ENCODE measurements around the gene EFCAB14. TPM values are rescaled to one million over a fixed set of nuclear protein-coding genes. Genes with fewer than 3 reads are reported as not detected.

EFCAB14 gene
- polyA plus RNA-seq, 1 donor (not counting 4 experiments of a cell fraction or from before 2014, with no cell fraction given) = 61.8 TPM

DNA sequence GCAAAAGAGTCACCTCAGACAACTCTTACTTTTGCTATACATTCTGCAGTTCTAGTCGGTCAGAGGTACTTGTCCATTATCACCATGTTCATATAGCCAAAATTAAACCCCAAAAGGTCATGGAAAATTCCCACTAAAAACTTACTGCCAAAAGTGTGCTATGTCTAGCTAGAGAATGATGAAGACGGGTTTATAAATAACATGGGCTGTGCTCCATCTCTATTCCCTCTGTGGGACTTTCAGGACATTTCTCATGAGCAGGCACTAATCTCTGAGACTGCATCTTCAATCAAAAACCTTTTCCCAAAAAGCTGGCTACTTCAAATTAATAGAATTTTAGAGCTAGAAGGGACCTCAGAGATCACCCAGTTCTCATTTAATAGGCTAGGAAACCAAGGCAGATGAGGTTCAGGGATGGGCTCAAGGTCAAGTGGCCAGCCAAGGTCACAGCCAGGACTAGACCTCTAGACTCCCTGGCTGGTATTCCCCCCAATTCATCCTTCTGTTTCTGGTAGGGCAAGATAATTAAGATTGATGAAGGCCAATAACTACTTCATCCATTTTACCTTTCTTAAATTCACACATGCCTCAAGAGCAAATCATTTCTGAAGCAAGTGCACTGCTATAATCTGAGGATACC, 81.3 kb downstream of the EFCAB14 start:
- FAIRE-seq (no peak), DNase-seq (ENCODE audit: low read depth, low spot score) (no peak)
- no peaks in the 10 kb centered on the region for H4K20me1 ChIP-seq (ENCODE audit: control insufficient read depth, extremely low read depth, insufficient read depth, low read length)
- H3K4me1 ChIP-seq (ENCODE audit: control insufficient read depth, extremely low read depth, insufficient read depth, low read length) = peaks cover 9% of the 10 kb centered on the region
- H3K9ac ChIP-seq (ENCODE audit: control insufficient read depth, extremely low read depth, insufficient read depth, low read length) = no peak overlapping the region
- TF ChIP-seq, protein P1, sequence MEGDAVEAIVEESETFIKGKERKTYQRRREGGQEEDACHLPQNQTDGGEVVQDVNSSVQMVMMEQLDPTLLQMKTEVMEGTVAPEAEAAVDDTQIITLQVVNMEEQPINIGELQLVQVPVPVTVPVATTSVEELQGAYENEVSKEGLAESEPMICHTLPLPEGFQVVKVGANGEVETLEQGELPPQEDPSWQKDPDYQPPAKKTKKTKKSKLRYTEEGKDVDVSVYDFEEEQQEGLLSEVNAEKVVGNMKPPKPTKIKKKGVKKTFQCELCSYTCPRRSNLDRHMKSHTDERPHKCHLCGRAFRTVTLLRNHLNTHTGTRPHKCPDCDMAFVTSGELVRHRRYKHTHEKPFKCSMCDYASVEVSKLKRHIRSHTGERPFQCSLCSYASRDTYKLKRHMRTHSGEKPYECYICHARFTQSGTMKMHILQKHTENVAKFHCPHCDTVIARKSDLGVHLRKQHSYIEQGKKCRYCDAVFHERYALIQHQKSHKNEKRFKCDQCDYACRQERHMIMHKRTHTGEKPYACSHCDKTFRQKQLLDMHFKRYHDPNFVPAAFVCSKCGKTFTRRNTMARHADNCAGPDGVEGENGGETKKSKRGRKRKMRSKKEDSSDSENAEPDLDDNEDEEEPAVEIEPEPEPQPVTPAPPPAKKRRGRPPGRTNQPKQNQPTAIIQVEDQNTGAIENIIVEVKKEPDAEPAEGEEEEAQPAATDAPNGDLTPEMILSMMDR (optimal IDR thresholded peaks at IDR 0.05 in 1 of 3, IDR thresholded peaks at IDR 0.05 in 1 of 3, conservative IDR thresholded peaks at IDR 0.05 in 1 of 3; ENCODE audit: extremely low read depth in 1 of 3, insufficient read depth in 2 of 3, low read length in 3 of 3) = no peak
- no peak for TF ChIP-seq EZH2 (IDR thresholded peaks at IDR 0.05; ENCODE audit: low read length)
- H3K27me3 ChIP-seq (ENCODE audit: control insufficient read depth, extremely low read depth, insufficient read depth, low read length) = no peaks in the 10 kb centered on the region
- no peak overlapping the region for H2AFZ ChIP-seq (ENCODE audit: control insufficient read depth, low read length)
- dilution Hi-C loops (cut with MboI; ENCODE audit: extremely low pct_ligation_motif_present, low sequenced_read_pairs) = no loop called here
- H3K9me3 ChIP-seq (ENCODE audit: control insufficient read depth, low read depth, low read length) = no peaks in the 10 kb centered on the region
- peaks cover 0 to 14% of the 10 kb centered on the region in 2 experiments for H3K36me3 ChIP-seq (ENCODE audit: control insufficient read depth in 2 of 2, extremely low read depth in 1 of 2, insufficient read depth in 2 of 2, low read length in 2 of 2)
- H3K27ac ChIP-seq (ENCODE audit: control insufficient read depth, insufficient read depth, low read length) = no peak overlapping the region
- H3K4me3 ChIP-seq (ENCODE audit: control insufficient read depth in 2 of 3, extremely low read depth in 1 of 3, insufficient read depth in 2 of 3, low read depth in 1 of 3, low read length in 3 of 3) = no peak overlapping the region
- no peak overlapping the region for H3K4me2 ChIP-seq (ENCODE audit: control insufficient read depth, extremely low read depth, insufficient read depth, low read depth, low read length)
- H3K9me1 ChIP-seq (ENCODE audit: control insufficient read depth, extremely low read depth, insufficient read depth, low read length) = no peaks in the 10 kb centered on the region
- H3K79me2 ChIP-seq (ENCODE audit: control insufficient read depth, insufficient read depth, low read length) = no peaks in the 10 kb centered on the region

DNA sequence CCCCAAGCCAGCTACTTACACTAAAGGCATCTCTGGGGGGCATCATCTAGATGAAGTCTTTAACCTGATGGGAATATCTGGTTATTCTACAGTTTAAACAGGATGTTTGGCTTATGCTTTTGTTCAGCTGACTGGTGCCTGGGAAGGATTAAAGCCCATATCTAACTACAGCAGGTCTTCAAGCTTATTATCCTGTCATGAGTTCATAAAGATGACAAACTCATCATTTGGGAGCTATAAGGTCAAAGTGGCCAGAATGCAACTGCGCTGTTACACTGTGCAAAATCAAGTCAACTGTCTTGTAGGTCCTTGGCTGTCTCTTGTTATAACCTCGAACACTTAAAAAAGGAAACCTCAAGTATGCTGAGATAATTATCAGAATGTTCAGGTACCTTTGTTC, 83.7 kb downstream of the EFCAB14 start:
- dilution Hi-C loops (cut with MboI; ENCODE audit: extremely low pct_ligation_motif_present, low sequenced_read_pairs) = no loop called here
- no peak for FAIRE-seq
- no peak overlapping the region for H3K27ac ChIP-seq (ENCODE audit: control insufficient read depth, insufficient read depth, low read length)
- TF ChIP-seq EZH2 (IDR thresholded peaks at IDR 0.05; ENCODE audit: low read length) = no peak
- TF ChIP-seq, protein P1 (optimal IDR thresholded peaks at IDR 0.05 in 1 of 3, IDR thresholded peaks at IDR 0.05 in 1 of 3, conservative IDR thresholded peaks at IDR 0.05 in 1 of 3; ENCODE audit: extremely low read depth in 1 of 3, insufficient read depth in 2 of 3, low read length in 3 of 3) = no peak
- H3K9ac ChIP-seq (ENCODE audit: control insufficient read depth, extremely low read depth, insufficient read depth, low read length) = no peak overlapping the region
- H3K9me1 ChIP-seq (ENCODE audit: control insufficient read depth, extremely low read depth, insufficient read depth, low read length) = no peaks in the 10 kb centered on the region
- H3K27me3 ChIP-seq (ENCODE audit: control insufficient read depth, extremely low read depth, insufficient read depth, low read length) = no peaks in the 10 kb centered on the region
- H3K4me2 ChIP-seq (ENCODE audit: control insufficient read depth, extremely low read depth, insufficient read depth, low read depth, low read length) = no peak overlapping the region
- H3K4me3 ChIP-seq (ENCODE audit: control insufficient read depth in 2 of 3, extremely low read depth in 1 of 3, insufficient read depth in 2 of 3, low read depth in 1 of 3, low read length in 3 of 3) = no peak overlapping the region
- H3K36me3 ChIP-seq (ENCODE audit: control insufficient read depth in 2 of 2, extremely low read depth in 1 of 2, insufficient read depth in 2 of 2, low read length in 2 of 2) = peaks cover 0 to 17% of the 10 kb centered on the region in 2 experiments
- no peaks in the 10 kb centered on the region for H4K20me1 ChIP-seq (ENCODE audit: control insufficient read depth, extremely low read depth, insufficient read depth, low read length)
- H3K9me3 ChIP-seq (ENCODE audit: control insufficient read depth, low read depth, low read length) = no peaks in the 10 kb centered on the region
- no peak overlapping the region for H2AFZ ChIP-seq (ENCODE audit: control insufficient read depth, low read length)
- H3K79me2 ChIP-seq (ENCODE audit: control insufficient read depth, insufficient read depth, low read length) = no peaks in the 10 kb centered on the region
- peaks cover 9% of the 10 kb centered on the region for H3K4me1 ChIP-seq (ENCODE audit: control insufficient read depth, extremely low read depth, insufficient read depth, low read length)
- DNase-seq (ENCODE audit: low read depth, low spot score) = no peak

All from keratinocyte (primary cell).